ENCODE results near the gene CYB5B.

Gene CYB5B

GRCh38 chr16:69424053-69424934, at the start of gene CYB5B:
Gene CYB5B (plus strand): TSS chr16:69424619. CDS start chr16:69424684, 65 bp downstream.
- FAIRE-seq: peak; percentile 99

- FAIRE-seq: no peak
Observed at GRCh38 chr16:69376393-69377059, 47.9 kb upstream of the CYB5B start.

GRCh38 chr16:69378036-69378435, 46.4 kb upstream of the CYB5B start:
- FAIRE-seq: no peak

GRCh38 chr16:69378760-69379159, 45.7 kb upstream of the CYB5B start:
- FAIRE-seq: no peak

GRCh38 chr16:69381231-69381630, 43.2 kb upstream of the CYB5B start:
- no peak for FAIRE-seq

- FAIRE-seq: no peak
Observed at GRCh38 chr16:69382421-69382820, 42.0 kb upstream of the CYB5B start.

- FAIRE-seq: no peak
Observed at GRCh38 chr16:69384974-69385373, 39.4 kb upstream of the CYB5B start.

- no peak for FAIRE-seq
Observed at GRCh38 chr16:69386596-69386995, 37.8 kb upstream of the CYB5B start.

GRCh38 chr16:69393898-69394849, 30.2 kb upstream of the CYB5B start:
- no peak for FAIRE-seq

- FAIRE-seq: no peak
Observed at GRCh38 chr16:69395859-69396186, 28.6 kb upstream of the CYB5B start.

- peak; percentile 97 for FAIRE-seq
Observed at GRCh38 chr16:69396187-69397061, 28.0 kb upstream of the CYB5B start.

GRCh38 chr16:69397821-69398521, 26.4 kb upstream of the CYB5B start:
- FAIRE-seq: peak; percentile 21

- FAIRE-seq: no peak
Observed at GRCh38 chr16:69399361-69399760, 25.1 kb upstream of the CYB5B start.

- no peak for FAIRE-seq
Observed at GRCh38 chr16:69402439-69402838, 22.0 kb upstream of the CYB5B start.

- FAIRE-seq: no peak
Observed at GRCh38 chr16:69404275-69404805, 20.1 kb upstream of the CYB5B start.

- FAIRE-seq: no peak
Observed at GRCh38 chr16:69405326-69405725, 19.1 kb upstream of the CYB5B start.

GRCh38 chr16:69405757-69406156, 18.7 kb upstream of the CYB5B start:
- no peak for FAIRE-seq

GRCh38 chr16:69406780-69407331, 17.6 kb upstream of the CYB5B start:
- FAIRE-seq: no peak

- FAIRE-seq: no peak
Observed at GRCh38 chr16:69407702-69408323, 16.6 kb upstream of the CYB5B start.

- FAIRE-seq: no peak
Observed at GRCh38 chr16:69408475-69408874, 15.9 kb upstream of the CYB5B start.
